ENCODE results near the gene CBFA2T3.

CBFA2T3 gene

GRCh38 chr16:88839026-88839529, 137.9 kb downstream of the CBFA2T3 start:
- DNase-seq (ENCODE audit: low spot score): no peak

GRCh38 chr16:88838566-88838965, 138.4 kb downstream of the CBFA2T3 start:
- no peak for DNase-seq (ENCODE audit: low spot score)

GRCh38 chr16:88837806-88838205, 139.2 kb downstream of the CBFA2T3 start:
- DNase-seq (ENCODE audit: low spot score): no peak

GRCh38 chr16:88836791-88837190, 140.2 kb downstream of the CBFA2T3 start:
- DNase-seq (ENCODE audit: low spot score): no peak

GRCh38 chr16:88835818-88836217, 141.2 kb downstream of the CBFA2T3 start:
- DNase-seq (ENCODE audit: low spot score): no peak

- DNase-seq (ENCODE audit: low spot score): no peak
These were observed 141.6 kb downstream of the CBFA2T3 start for GRCh38 chr16:88835383-88835782.

GRCh38 chr16:88834670-88835069, 142.3 kb downstream of the CBFA2T3 start:
- DNase-seq (ENCODE audit: low spot score): no peak

GRCh38 chr16:88833086-88833485, 143.9 kb downstream of the CBFA2T3 start:
- DNase-seq (ENCODE audit: low spot score): no peak

GRCh38 chr16:88831838-88832237, 145.2 kb downstream of the CBFA2T3 start:
- no peak for DNase-seq (ENCODE audit: low spot score)

GRCh38 chr16:88830783-88831182, 146.2 kb downstream of the CBFA2T3 start:
- DNase-seq (ENCODE audit: low spot score): no peak

GRCh38 chr16:88830258-88830657, 146.7 kb downstream of the CBFA2T3 start:
- DNase-seq (ENCODE audit: low spot score): no peak

- DNase-seq (ENCODE audit: low spot score): no peak
These were observed 148.3 kb downstream of the CBFA2T3 start for GRCh38 chr16:88828711-88829110.

GRCh38 chr16:88827727-88828126, 149.3 kb downstream of the CBFA2T3 start:
- no peak for DNase-seq (ENCODE audit: low spot score)

GRCh38 chr16:88826070-88826840, 150.8 kb downstream of the CBFA2T3 start:
- no peak for DNase-seq (ENCODE audit: low spot score)

- no peak for DNase-seq (ENCODE audit: low spot score)
These were observed 151.9 kb downstream of the CBFA2T3 start for GRCh38 chr16:88825146-88825545.

Data from kidney capillary endothelial cell (primary cell).